Measurements from ENCODE around the gene TNFRSF4.

The TNFRSF4 gene

GRCh38 chr1:1187938-1188337 is 26.0 kb downstream of the TNFRSF4 start:
- no peak overlapping the region for H3K9ac ChIP-seq (ENCODE audit: low read depth, low read length)
- H3K27me3 ChIP-seq (ENCODE audit: control insufficient read depth, insufficient read depth, low read length), result no peaks in the 10 kb centered on the region
- no peaks in the 10 kb centered on the region for H3K36me3 ChIP-seq (ENCODE audit: control insufficient read depth, insufficient read depth, low read length)
- peaks cover 5% of the 10 kb centered on the region for H3K9me3 ChIP-seq (ENCODE audit: control insufficient read depth, insufficient read depth, low read length)
- H3K4me1 ChIP-seq (ENCODE audit: control insufficient read depth, insufficient read depth, low read length), result no peaks in the 10 kb centered on the region
- H3K4me3 ChIP-seq (ENCODE audit: low read depth, low read length), result no peak overlapping the region

GRCh38 chr1:1185101-1185765 is 28.7 kb downstream of the TNFRSF4 start:
- H3K4me3 ChIP-seq (ENCODE audit: low read depth, low read length), result no peak overlapping the region
- no peaks in the 10 kb centered on the region for H3K4me1 ChIP-seq (ENCODE audit: control insufficient read depth, insufficient read depth, low read length)
- no peak overlapping the region for H3K9ac ChIP-seq (ENCODE audit: low read depth, low read length)
- no peaks in the 10 kb centered on the region for H3K27me3 ChIP-seq (ENCODE audit: control insufficient read depth, insufficient read depth, low read length)
- H3K36me3 ChIP-seq (ENCODE audit: control insufficient read depth, insufficient read depth, low read length), result no peaks in the 10 kb centered on the region
- H3K9me3 ChIP-seq (ENCODE audit: control insufficient read depth, insufficient read depth, low read length), result no peaks in the 10 kb centered on the region

GRCh38 chr1:1183833-1184775 is 29.8 kb downstream of the TNFRSF4 start:
- no peak overlapping the region for H3K4me3 ChIP-seq (ENCODE audit: low read depth, low read length)
- no peaks in the 10 kb centered on the region for H3K36me3 ChIP-seq (ENCODE audit: control insufficient read depth, insufficient read depth, low read length)
- H3K9ac ChIP-seq (ENCODE audit: low read depth, low read length), result no peak overlapping the region
- no peaks in the 10 kb centered on the region for H3K27me3 ChIP-seq (ENCODE audit: control insufficient read depth, insufficient read depth, low read length)
- H3K4me1 ChIP-seq (ENCODE audit: control insufficient read depth, insufficient read depth, low read length), result no peaks in the 10 kb centered on the region
- no peaks in the 10 kb centered on the region for H3K9me3 ChIP-seq (ENCODE audit: control insufficient read depth, insufficient read depth, low read length)

DNA sequence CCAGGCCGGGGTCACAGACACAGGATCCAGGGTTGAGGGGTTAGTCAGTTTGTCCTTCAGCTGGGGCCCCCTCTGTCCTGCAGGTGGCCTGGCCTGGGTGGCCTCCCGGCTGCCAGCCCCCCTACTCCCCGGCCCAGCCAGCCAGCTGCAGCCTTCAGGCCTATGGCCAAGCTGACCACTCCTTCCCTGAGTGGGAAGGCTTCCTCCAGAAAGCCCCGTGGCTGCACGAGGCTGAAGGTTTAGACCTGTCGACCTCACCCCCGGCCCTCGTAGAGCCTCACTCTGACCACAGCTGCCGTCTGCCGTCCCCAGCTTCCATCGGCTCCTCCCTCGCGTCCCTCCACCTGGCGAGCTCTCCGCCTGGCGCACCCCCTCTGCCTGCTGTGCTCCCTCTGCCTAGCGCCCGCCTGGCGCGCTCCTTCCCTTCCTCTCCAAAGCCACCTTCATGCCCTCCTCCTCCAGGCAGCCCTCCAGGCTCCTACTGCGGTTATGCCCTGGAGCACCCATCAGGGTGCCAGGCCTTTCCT is 30.7 kb downstream of the TNFRSF4 start:
- no peaks in the 10 kb centered on the region for H3K4me1 ChIP-seq (ENCODE audit: control insufficient read depth, insufficient read depth, low read length)
- H3K36me3 ChIP-seq (ENCODE audit: control insufficient read depth, insufficient read depth, low read length), result no peaks in the 10 kb centered on the region
- H3K9ac ChIP-seq (ENCODE audit: low read depth, low read length), result no peak overlapping the region
- no peaks in the 10 kb centered on the region for H3K27me3 ChIP-seq (ENCODE audit: control insufficient read depth, insufficient read depth, low read length)
- H3K4me3 ChIP-seq (ENCODE audit: low read depth, low read length), result no peak overlapping the region
- no peaks in the 10 kb centered on the region for H3K9me3 ChIP-seq (ENCODE audit: control insufficient read depth, insufficient read depth, low read length)

- no peak overlapping the region for H3K9ac ChIP-seq (ENCODE audit: low read depth, low read length)
- no peaks in the 10 kb centered on the region for H3K9me3 ChIP-seq (ENCODE audit: control insufficient read depth, insufficient read depth, low read length)
- H3K36me3 ChIP-seq (ENCODE audit: control insufficient read depth, insufficient read depth, low read length), result no peaks in the 10 kb centered on the region
- H3K4me3 ChIP-seq (ENCODE audit: low read depth, low read length), result no peak overlapping the region
- H3K27me3 ChIP-seq (ENCODE audit: control insufficient read depth, insufficient read depth, low read length), result no peaks in the 10 kb centered on the region
- H3K4me1 ChIP-seq (ENCODE audit: control insufficient read depth, insufficient read depth, low read length), result no peaks in the 10 kb centered on the region
Measured at GRCh38 chr1:1182491-1183220, 31.3 kb downstream of the TNFRSF4 start.

DNA sequence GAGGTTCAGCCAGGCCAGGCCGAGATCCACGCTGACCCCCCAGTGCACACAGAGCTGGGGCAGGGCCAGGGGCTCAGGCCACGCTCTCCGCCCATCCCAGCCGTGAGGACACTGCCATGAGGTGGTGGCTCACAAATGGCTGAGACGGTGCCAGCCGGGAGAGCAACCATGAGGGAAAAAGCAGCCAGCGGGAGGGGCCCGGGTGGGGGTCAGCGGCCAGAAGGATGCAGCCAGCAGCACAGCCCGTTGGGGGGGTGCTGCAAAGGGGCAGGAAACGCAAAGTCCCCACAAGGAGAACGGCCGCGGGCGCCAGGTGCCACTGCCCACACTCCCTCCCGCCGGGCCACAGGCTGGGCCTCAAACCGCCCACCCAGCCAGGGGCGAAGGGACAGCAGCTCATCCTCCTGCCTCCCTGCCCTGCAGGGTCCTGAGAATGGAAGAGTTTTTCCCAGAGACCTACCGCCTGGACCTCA is 32.0 kb downstream of the TNFRSF4 start:
- H3K36me3 ChIP-seq (ENCODE audit: control insufficient read depth, insufficient read depth, low read length), result no peaks in the 10 kb centered on the region
- H3K27me3 ChIP-seq (ENCODE audit: control insufficient read depth, insufficient read depth, low read length), result no peaks in the 10 kb centered on the region
- no peaks in the 10 kb centered on the region for H3K9me3 ChIP-seq (ENCODE audit: control insufficient read depth, insufficient read depth, low read length)
- no peak overlapping the region for H3K9ac ChIP-seq (ENCODE audit: low read depth, low read length)
- H3K4me1 ChIP-seq (ENCODE audit: control insufficient read depth, insufficient read depth, low read length), result no peaks in the 10 kb centered on the region
- H3K4me3 ChIP-seq (ENCODE audit: low read depth, low read length), result no peak overlapping the region

- no peaks in the 10 kb centered on the region for H3K9me3 ChIP-seq (ENCODE audit: control insufficient read depth, insufficient read depth, low read length)
- H3K9ac ChIP-seq (ENCODE audit: low read depth, low read length), result no peak overlapping the region
- no peaks in the 10 kb centered on the region for H3K27me3 ChIP-seq (ENCODE audit: control insufficient read depth, insufficient read depth, low read length)
- peaks cover 3% of the 10 kb centered on the region for H3K4me1 ChIP-seq (ENCODE audit: control insufficient read depth, insufficient read depth, low read length)
- no peak overlapping the region for H3K4me3 ChIP-seq (ENCODE audit: low read depth, low read length)
- no peaks in the 10 kb centered on the region for H3K36me3 ChIP-seq (ENCODE audit: control insufficient read depth, insufficient read depth, low read length)
Measured at GRCh38 chr1:1181129-1181937, 32.6 kb downstream of the TNFRSF4 start.

GRCh38 chr1:1179983-1180861 is 33.7 kb downstream of the TNFRSF4 start:
- no peak overlapping the region for H3K9ac ChIP-seq (ENCODE audit: low read depth, low read length)
- no peaks in the 10 kb centered on the region for H3K27me3 ChIP-seq (ENCODE audit: control insufficient read depth, insufficient read depth, low read length)
- H3K9me3 ChIP-seq (ENCODE audit: control insufficient read depth, insufficient read depth, low read length), result no peaks in the 10 kb centered on the region
- H3K4me3 ChIP-seq (ENCODE audit: low read depth, low read length), result no peak overlapping the region
- H3K4me1 ChIP-seq (ENCODE audit: control insufficient read depth, insufficient read depth, low read length), result peaks cover 3% of the 10 kb centered on the region
- H3K36me3 ChIP-seq (ENCODE audit: control insufficient read depth, insufficient read depth, low read length), result no peaks in the 10 kb centered on the region

GRCh38 chr1:1179346-1179982 is 34.5 kb downstream of the TNFRSF4 start:
- no peak overlapping the region for H3K9ac ChIP-seq (ENCODE audit: low read depth, low read length)
- H3K36me3 ChIP-seq (ENCODE audit: control insufficient read depth, insufficient read depth, low read length), result no peaks in the 10 kb centered on the region
- no peaks in the 10 kb centered on the region for H3K9me3 ChIP-seq (ENCODE audit: control insufficient read depth, insufficient read depth, low read length)
- H3K27me3 ChIP-seq (ENCODE audit: control insufficient read depth, insufficient read depth, low read length), result no peaks in the 10 kb centered on the region
- H3K4me1 ChIP-seq (ENCODE audit: control insufficient read depth, insufficient read depth, low read length), result peaks cover 3% of the 10 kb centered on the region
- H3K4me3 ChIP-seq (ENCODE audit: low read depth, low read length), result no peak overlapping the region

- Histone ChIP-seq H3K27me3 (ENCODE audit: control insufficient read depth, insufficient read depth, low read length) (no peaks in the 10 kb centered on the region), H3K9me3 (ENCODE audit: control insufficient read depth, insufficient read depth, low read length) (no peaks in the 10 kb centered on the region), H3K4me1 (ENCODE audit: control insufficient read depth, insufficient read depth, low read length) (peaks cover 3% of the 10 kb centered on the region), H3K4me3 (ENCODE audit: low read depth, low read length) (no peak overlapping the region), H3K36me3 (ENCODE audit: control insufficient read depth, insufficient read depth, low read length) (no peaks in the 10 kb centered on the region), H3K9ac (ENCODE audit: low read depth, low read length) (no peak overlapping the region)
Measured at GRCh38 chr1:1178794-1179331, 35.1 kb downstream of the TNFRSF4 start.
